Skeletal muscle tissue (tissue), 4 donors: Measurements from ENCODE around the gene HFE. TPM values are rescaled to one million over a fixed set of nuclear protein-coding genes. Genes with fewer than 3 reads are reported as not detected.

ENCODE experiments used
- H3K27ac ChIP-seq: one replicate; pipeline ENCODE4 v1.7.0; 2013; ENCODE audit warnings: mild to moderate bottlenecking, low read depth, low read length, inconsistent platforms
- H3K27me3 ChIP-seq, 3 donors: one replicate each; pipeline ENCODE4 v1.7.0; 2013; ENCODE audit warnings: low read length in 3 of 3; ENCODE audit not compliant: control insufficient read depth in 3 of 3, insufficient read depth in 3 of 3
- H3K36me3 ChIP-seq, 3 donors: one replicate each; pipeline ENCODE4 v1.7.0; 2013; ENCODE audit warnings: low read length in 3 of 3; ENCODE audit not compliant: control insufficient read depth in 3 of 3, insufficient read depth in 3 of 3
- H3K4me1 ChIP-seq, 3 donors: one replicate each; pipeline ENCODE4 v1.7.0; 2013; ENCODE audit warnings: low read length in 3 of 3, mild to moderate bottlenecking in 3 of 3; ENCODE audit not compliant: control insufficient read depth in 3 of 3, insufficient read depth in 3 of 3
- H3K4me3 ChIP-seq, 3 donors: one replicate each; pipeline ENCODE4 v1.7.0; 2013; ENCODE audit warnings: low read length in 3 of 3
- H3K9ac ChIP-seq, 3 donors: one replicate each; pipeline ENCODE4 v1.7.0; 2013; ENCODE audit warnings: low read length in 3 of 3, mild to moderate bottlenecking in 3 of 3, moderate library complexity in 2 of 3, low read depth in 1 of 3
- H3K9me3 ChIP-seq, 3 donors: one replicate each; pipeline ENCODE4 v1.7.0; 2013; ENCODE audit warnings: low read length in 3 of 3; ENCODE audit not compliant: control insufficient read depth in 3 of 3
- total RNA-seq: library from RNA; depleted of rRNA; stranded (reverse); fragments of >200 nt; gene quantifications from one replicate; pipeline ENCODE4 v1.2.3, GENCODE V29; 2014
- donor health status: Osteomylitis.

HFE gene
- total RNA-seq, 1 donor from 2014 or later, result 4.7 TPM

DNA sequence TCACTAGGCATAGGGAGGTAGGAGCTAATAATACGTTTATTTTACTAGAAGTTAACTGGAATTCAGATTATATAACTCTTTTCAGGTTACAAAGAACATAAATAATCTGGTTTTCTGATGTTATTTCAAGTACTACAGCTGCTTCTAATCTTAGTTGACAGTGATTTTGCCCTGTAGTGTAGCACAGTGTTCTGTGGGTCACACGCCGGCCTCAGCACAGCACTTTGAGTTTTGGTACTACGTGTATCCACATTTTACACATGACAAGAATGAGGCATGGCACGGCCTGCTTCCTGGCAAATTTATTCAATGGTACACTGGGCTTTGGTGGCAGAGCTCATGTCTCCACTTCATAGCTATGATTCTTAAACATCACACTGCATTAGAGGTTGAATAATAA, 1.1 kb downstream of the HFE start:
- Histone ChIP-seq H3K4me3 (peak overlapping the region; percentile 78 to 83 (median 80)), H3K27ac (peak overlapping the region; percentile 81), H3K9me3 (no peaks in the 10 kb centered on the region), H3K9ac (peak overlapping the region; percentile 78 to 92 (median 82)), H3K4me1 (peaks cover 17 to 31% (median 18%) of the 10 kb centered on the region in 3 donors), H3K27me3 (no peaks in the 10 kb centered on the region), H3K36me3 (peaks cover 0 to 4% (median 0%) of the 10 kb centered on the region in 3 donors)

DNA sequence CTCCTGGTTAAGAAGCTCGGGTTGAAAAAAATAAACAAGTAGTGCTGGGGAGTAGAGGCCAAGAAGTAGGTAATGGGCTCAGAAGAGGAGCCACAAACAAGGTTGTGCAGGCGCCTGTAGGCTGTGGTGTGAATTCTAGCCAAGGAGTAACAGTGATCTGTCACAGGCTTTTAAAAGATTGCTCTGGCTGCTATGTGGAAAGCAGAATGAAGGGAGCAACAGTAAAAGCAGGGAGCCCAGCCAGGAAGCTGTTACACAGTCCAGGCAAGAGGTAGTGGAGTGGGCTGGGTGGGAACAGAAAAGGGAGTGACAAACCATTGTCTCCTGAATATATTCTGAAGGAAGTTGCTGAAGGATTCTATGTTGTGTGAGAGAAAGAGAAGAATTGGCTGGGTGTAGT, 2.0 kb downstream of the HFE start:
- Histone ChIP-seq H3K9ac (peak overlapping the region in 1 of 3 donors; percentile 20), H3K27ac (peak overlapping the region; percentile 41), H3K4me1 (peaks cover 17 to 31% (median 18%) of the 10 kb centered on the region in 3 donors)

DNA sequence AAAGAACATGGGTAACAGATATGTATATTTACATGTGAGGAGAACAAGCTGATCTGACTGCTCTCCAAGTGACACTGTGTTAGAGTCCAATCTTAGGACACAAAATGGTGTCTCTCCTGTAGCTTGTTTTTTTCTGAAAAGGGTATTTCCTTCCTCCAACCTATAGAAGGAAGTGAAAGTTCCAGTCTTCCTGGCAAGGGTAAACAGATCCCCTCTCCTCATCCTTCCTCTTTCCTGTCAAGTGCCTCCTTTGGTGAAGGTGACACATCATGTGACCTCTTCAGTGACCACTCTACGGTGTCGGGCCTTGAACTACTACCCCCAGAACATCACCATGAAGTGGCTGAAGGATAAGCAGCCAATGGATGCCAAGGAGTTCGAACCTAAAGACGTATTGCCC, 5.2 kb downstream of the HFE start:
- peaks cover 0 to 4% (median 0%) of the 10 kb centered on the region in 3 donors for H3K36me3 ChIP-seq
- no peak overlapping the region for H3K27ac ChIP-seq
- H3K27me3 ChIP-seq, result no peaks in the 10 kb centered on the region
- no peak overlapping the region for H3K9ac ChIP-seq
- H3K9me3 ChIP-seq, result no peaks in the 10 kb centered on the region
- no peak overlapping the region for H3K4me3 ChIP-seq
- H3K4me1 ChIP-seq, result peaks cover 16 to 26% (median 17%) of the 10 kb centered on the region in 3 donors

More for the DNA sequence above, 2.0 kb downstream of the HFE start:
- Histone ChIP-seq H3K9me3 (no peaks in the 10 kb centered on the region), H3K4me3 (no peak overlapping the region), H3K27me3 (no peaks in the 10 kb centered on the region), H3K36me3 (peaks cover 0 to 4% (median 0%) of the 10 kb centered on the region in 3 donors)

DNA sequence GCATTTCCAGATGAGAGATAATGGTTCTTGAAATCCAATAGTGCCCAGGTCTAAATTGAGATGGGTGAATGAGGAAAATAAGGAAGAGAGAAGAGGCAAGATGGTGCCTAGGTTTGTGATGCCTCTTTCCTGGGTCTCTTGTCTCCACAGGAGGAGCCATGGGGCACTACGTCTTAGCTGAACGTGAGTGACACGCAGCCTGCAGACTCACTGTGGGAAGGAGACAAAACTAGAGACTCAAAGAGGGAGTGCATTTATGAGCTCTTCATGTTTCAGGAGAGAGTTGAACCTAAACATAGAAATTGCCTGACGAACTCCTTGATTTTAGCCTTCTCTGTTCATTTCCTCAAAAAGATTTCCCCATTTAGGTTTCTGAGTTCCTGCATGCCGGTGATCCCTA, 6.8 kb downstream of the HFE start:
- Histone ChIP-seq H3K4me3 (no peak overlapping the region), H3K36me3 (peaks cover 0 to 4% (median 0%) of the 10 kb centered on the region in 3 donors), H3K9ac (no peak overlapping the region), H3K9me3 (no peaks in the 10 kb centered on the region), H3K27ac (no peak overlapping the region), H3K27me3 (no peaks in the 10 kb centered on the region), H3K4me1 (peaks cover 7 to 14% (median 10%) of the 10 kb centered on the region in 3 donors)

DNA sequence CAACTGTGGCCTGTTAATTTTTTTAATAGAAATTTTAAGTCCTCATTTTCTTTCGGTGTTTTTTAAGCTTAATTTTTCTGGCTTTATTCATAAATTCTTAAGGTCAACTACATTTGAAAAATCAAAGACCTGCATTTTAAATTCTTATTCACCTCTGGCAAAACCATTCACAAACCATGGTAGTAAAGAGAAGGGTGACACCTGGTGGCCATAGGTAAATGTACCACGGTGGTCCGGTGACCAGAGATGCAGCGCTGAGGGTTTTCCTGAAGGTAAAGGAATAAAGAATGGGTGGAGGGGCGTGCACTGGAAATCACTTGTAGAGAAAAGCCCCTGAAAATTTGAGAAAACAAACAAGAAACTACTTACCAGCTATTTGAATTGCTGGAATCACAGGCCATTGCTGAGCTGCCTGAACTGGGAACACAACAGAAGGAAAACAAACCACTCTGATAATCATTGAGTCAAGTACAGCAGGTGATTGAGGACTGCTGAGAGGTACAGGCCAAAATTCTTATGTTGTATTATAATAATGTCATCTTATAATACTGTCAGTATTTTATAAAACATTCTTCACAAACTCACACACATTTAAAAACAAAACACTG, 10.1 kb downstream of the HFE start:
- Histone ChIP-seq H3K4me3 (no peak overlapping the region), H3K4me1 (no peaks in the 10 kb centered on the region), H3K36me3 (no peaks in the 10 kb centered on the region), H3K27me3 (no peaks in the 10 kb centered on the region), H3K27ac (no peak overlapping the region), H3K9ac (no peak overlapping the region), H3K9me3 (no peaks in the 10 kb centered on the region)

DNA sequence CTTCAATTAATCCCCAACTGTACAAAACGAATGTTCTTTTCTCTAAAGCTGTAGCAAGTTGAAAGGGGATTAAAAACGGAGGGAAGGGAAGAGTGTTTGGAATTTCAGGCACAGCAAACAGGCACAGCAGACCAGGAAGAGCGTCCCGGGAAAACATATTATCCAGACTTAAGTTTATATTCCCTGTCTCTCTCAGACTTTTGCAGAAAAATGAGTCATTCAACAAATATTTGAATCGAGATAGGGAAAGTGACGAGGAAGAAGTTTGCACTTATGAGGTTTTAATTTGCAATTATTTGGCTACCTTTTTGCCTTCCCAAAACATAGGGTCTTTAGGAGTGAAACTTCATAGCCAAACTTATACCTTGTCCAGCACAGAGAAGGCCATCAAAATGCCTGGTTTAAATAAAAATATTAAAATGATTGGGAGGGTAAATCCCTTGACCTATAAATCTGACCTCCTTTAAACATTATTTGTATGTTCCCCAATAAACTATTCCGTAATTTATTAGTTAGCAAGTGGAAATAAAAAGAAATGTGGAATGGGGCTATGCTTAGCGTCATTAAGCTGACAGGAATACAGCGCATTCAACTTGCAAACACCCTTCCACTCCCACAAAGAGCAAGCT, 16.0 kb downstream of the HFE start:
- peak overlapping the region in 1 of 3 donors; percentile 12 for H3K9ac ChIP-seq
- no peaks in the 10 kb centered on the region for H3K36me3 ChIP-seq
- peak overlapping the region; percentile 79 to 91 (median 90) for H3K4me3 ChIP-seq

DNA sequence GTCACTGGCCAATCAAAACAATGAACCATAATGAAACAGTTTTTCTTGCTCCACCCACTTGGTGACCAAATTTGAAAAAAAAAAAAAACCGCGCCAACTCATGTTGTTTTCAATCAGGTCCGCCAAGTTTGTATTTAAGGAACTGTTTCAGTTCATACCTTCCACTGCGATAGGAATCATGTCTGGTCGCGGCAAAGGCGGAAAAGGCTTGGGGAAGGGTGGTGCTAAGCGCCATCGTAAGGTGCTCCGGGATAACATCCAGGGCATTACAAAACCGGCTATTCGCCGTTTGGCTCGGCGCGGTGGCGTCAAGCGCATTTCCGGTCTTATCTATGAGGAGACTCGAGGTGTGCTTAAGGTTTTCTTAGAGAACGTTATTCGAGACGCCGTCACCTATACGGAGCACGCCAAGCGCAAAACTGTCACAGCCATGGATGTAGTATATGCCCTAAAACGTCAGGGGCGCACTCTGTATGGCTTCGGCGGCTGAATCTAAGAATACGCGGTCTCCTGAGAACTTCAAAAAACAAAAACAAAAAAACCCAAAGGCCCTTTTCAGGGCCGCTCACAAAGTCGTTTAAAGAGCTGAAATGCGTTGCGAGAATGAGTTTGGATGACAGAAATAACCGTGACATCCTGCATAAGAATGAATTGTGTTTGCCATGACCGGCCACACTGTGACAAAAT, 16.7 kb downstream of the HFE start:
- peak overlapping the region; percentile 79 to 91 (median 90) for H3K4me3 ChIP-seq
- peak overlapping the region; percentile 80 for H3K27ac ChIP-seq
- H3K36me3 ChIP-seq, result no peaks in the 10 kb centered on the region

More for the DNA sequence above, 16.0 kb downstream of the HFE start:
- Histone ChIP-seq H3K27ac (peak overlapping the region; percentile 80), H3K9me3 (no peaks in the 10 kb centered on the region), H3K27me3 (no peaks in the 10 kb centered on the region), H3K4me1 (peaks cover 7 to 14% (median 9%) of the 10 kb centered on the region in 3 donors)

DNA sequence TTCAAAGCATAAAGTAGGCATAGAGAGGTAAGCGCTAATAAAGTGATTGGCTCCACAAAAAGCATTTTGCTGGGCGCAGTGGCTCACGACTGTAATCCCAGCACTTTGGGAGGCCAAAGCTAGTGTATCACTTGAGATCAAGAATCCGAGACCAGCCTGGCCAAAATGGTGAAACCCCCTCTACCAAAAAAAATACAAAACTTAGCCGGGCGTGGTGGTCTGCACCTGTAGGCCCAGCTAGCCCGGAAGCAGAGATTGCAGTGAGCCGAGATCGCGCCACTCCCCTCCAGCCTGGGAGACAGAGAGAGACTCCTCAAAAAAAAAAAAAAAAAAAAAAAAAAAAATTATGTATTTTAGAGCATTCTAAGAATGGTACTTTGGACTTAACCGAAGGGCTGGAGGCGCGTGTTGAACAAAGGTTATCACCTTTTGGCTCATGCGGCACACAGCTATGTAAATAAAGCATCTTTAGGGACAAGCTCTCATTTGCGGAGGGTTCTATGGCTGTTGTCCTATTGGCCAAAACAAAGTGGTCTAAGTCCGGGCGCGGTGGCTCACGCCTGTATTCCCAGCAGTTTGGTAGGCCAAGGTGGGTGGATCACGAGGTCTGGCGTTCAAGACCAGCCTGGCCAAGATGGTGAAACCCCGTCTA, 17.4 kb downstream of the HFE start:
- peak overlapping the region; percentile 73 to 82 (median 80) for H3K9ac ChIP-seq
- H3K27ac ChIP-seq, result peak overlapping the region; percentile 80
- H3K4me3 ChIP-seq, result peak overlapping the region; percentile 79 to 91 (median 90)
- no peaks in the 10 kb centered on the region for H3K36me3 ChIP-seq
- H3K4me1 ChIP-seq, result peaks cover 7 to 14% (median 9%) of the 10 kb centered on the region in 3 donors
- H3K9me3 ChIP-seq, result no peaks in the 10 kb centered on the region
- H3K27me3 ChIP-seq, result no peaks in the 10 kb centered on the region

More for the DNA sequence above, 16.7 kb downstream of the HFE start:
- H3K4me1 ChIP-seq, result peaks cover 7 to 14% (median 9%) of the 10 kb centered on the region in 3 donors
- no peaks in the 10 kb centered on the region for H3K27me3 ChIP-seq
- H3K9me3 ChIP-seq, result no peaks in the 10 kb centered on the region
- H3K9ac ChIP-seq, result peak overlapping the region; percentile 73 to 82 (median 80)

DNA sequence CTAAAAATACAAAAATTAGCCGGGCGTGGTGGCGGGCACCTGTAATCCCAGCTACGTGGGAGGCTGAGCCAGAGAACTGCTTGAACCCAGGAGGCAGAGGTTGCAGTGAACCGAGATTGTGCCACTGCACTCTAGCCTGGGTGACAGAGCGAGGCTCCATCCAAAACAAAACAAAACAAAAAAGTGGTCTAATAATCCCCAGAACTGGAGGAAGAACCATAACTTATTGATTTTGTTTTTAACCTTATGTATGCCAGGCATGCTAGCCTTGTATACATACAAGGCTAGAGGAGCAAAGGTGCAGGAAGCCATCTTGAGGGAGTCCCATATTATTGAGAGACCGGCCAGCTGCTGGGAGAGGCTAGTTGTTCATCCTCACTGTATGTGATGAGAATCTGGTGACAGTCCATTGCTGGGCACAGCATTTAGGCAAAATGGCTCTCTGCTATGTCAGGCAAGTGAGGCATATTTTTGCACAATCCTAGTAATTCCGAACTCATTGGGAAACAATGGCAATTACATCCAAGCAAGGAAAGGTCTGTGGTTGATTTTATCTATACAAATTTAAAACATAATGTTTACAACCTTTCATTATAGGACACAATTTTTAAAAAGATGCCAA, 18.0 kb downstream of the HFE start:
- H3K4me1 ChIP-seq, result peaks cover 7 to 14% (median 9%) of the 10 kb centered on the region in 3 donors
- no peaks in the 10 kb centered on the region for H3K27me3 ChIP-seq
- no peak overlapping the region for H3K9ac ChIP-seq
- H3K9me3 ChIP-seq, result no peaks in the 10 kb centered on the region
- no peaks in the 10 kb centered on the region for H3K36me3 ChIP-seq
- H3K27ac ChIP-seq, result no peak overlapping the region
- H3K4me3 ChIP-seq, result no peak overlapping the region
